K562 (cell line): ENCODE results near the gene REEP6. TPM values are rescaled to one million over a fixed set of nuclear protein-coding genes. Genes with fewer than 3 reads are reported as not detected.

ENCODE experiments used
- ATAC-seq: fragments of 200-7000 bp; cut with Tn5 transposase; 3 replicates; pipeline ENCODE4 v1.9.1; 2020; ENCODE audit warnings: moderate library complexity
- BruUV-seq: library from RNA; stranded (reverse); fragments of 400-500 nt; replicated peaks from 2 replicates; lab custom pipeline; 2021; lab: Mats Ljungman, UMichigan
- CTCF ChIA-PET: fragments of 300-600 bp; formaldehyde crosslinking; extraction: SDS; loops from one replicate; lab custom pipeline; 2021; ENCODE audit warnings: low intra/inter-chr PET ratio; lab: Yijun Ruan, JAX
- POLR2A ChIA-PET: fragments of 300-600, 350-650 bp; sonication (Branson Sonifier 250); formaldehyde crosslinking; extraction: SDS; loops from one replicate; lab custom pipeline; 2021; ENCODE audit warnings: antibody characterized with exemption, inconsistent platforms; lab: Yijun Ruan, JAX
- DNase-seq, 4 experiments: peaks; one replicate each; pipeline versions ENCODE4 v3.0.0 to v3.0.0-alpha.2; 2011 to 2018; ENCODE audit warnings: low spot score in 3 of 4, mixed read lengths in 3 of 4; ENCODE audit errors: extremely low read depth in 1 of 4
- FAIRE-seq: peaks from 2 replicates; lab custom pipeline; 2011; peaks lifted over from hg19 to GRCh38; lab: Jason Lieb, UNC
- H2AFZ ChIP-seq: 2 replicates; pipeline ENCODE4 v1.6.0; 2011; ENCODE audit warnings: low read depth, low read length, control low read depth, inconsistent platforms
- H3K27ac ChIP-seq: fragments of 200-600 bp; 3 replicates; pipeline ENCODE4 v1.8.0; 2011; ENCODE audit warnings: low read depth, mild to moderate bottlenecking, control low read depth, inconsistent platforms, low read length, moderate library complexity, mixed read lengths; ENCODE audit errors: extremely low read depth
- H3K27me3 ChIP-seq, 2 experiments: fragments of 300-600 bp in 1 of 2; 2 replicates in 1 of 2; 3 replicates in 1 of 2; pipeline versions ENCODE4 v1.6.0 to v1.8.0; 2011; ENCODE audit warnings: inconsistent platforms in 2 of 2, low read length in 2 of 2, mild to moderate bottlenecking in 1 of 2, mixed read lengths in 1 of 2, moderate library complexity in 1 of 2; ENCODE audit not compliant: control insufficient read depth in 2 of 2, insufficient read depth in 2 of 2
- H3K36me3 ChIP-seq: fragments of 300-600 bp; 3 replicates; pipeline ENCODE4 v1.8.0; 2011; ENCODE audit warnings: mild to moderate bottlenecking, low read length, inconsistent platforms; ENCODE audit not compliant: control insufficient read depth, insufficient read depth
- H3K4me1 ChIP-seq, 2 experiments: fragments of 200-600 bp in 1 of 2; replicated peaks in 1 of 2; 2 replicates in 1 of 2; 3 replicates in 1 of 2; pipeline versions ENCODE4 v1.5.1 to v1.8.0; 2011; ENCODE audit warnings: inconsistent platforms in 2 of 2, low read length in 2 of 2, mild to moderate bottlenecking in 1 of 2, mixed read lengths in 1 of 2, moderate library complexity in 1 of 2; ENCODE audit not compliant: control insufficient read depth in 2 of 2, insufficient read depth in 2 of 2
- H3K4me2 ChIP-seq: 2 replicates; pipeline ENCODE4 v1.6.1; 2011; ENCODE audit warnings: low read length, control low read depth, inconsistent platforms, mixed read lengths; ENCODE audit not compliant: insufficient read depth
- H3K4me3 ChIP-seq: fragments of 200-600 bp; sonication (generic), shearing (Covaris generic); 2 replicates; pipeline ENCODE4 v1.5.1; 2016; ENCODE audit warnings: control low read depth, inconsistent platforms
- H3K79me2 ChIP-seq: fragments of 200-600 bp; 3 replicates; pipeline ENCODE4 v1.8.0; 2011; ENCODE audit warnings: low read length, inconsistent platforms; ENCODE audit not compliant: control insufficient read depth, insufficient read depth
- H3K9ac ChIP-seq, 2 experiments: 2 replicates each; pipeline versions ENCODE4 v1.6.0 to v1.6.1; 2011; ENCODE audit warnings: low read depth in 2 of 2, low read length in 2 of 2, control low read depth in 1 of 2, inconsistent platforms in 1 of 2, mild to moderate bottlenecking in 1 of 2, mixed read lengths in 1 of 2; ENCODE audit not compliant: insufficient read depth in 1 of 2
- H3K9me1 ChIP-seq: one replicate; pipeline ENCODE4 v1.6.0; 2011; ENCODE audit warnings: inconsistent platforms, mild to moderate bottlenecking, low read length, moderate library complexity; ENCODE audit not compliant: control insufficient read depth, insufficient read depth
- H3K9me3 ChIP-seq: replicated peaks from 2 replicates; pipeline ENCODE4 v1.5.1; 2011; ENCODE audit warnings: low read depth, low read length, inconsistent platforms; ENCODE audit not compliant: control insufficient read depth, insufficient read depth
- H4K20me1 ChIP-seq: replicated peaks from 2 replicates; pipeline ENCODE4 v1.6.1; 2011; ENCODE audit warnings: low read length, inconsistent platforms, mixed read lengths; ENCODE audit not compliant: control insufficient read depth, insufficient read depth
- BRF1 ChIP-seq: IDR thresholded peaks from 3 replicates; pipeline ENCODE4 v1.6.1; 2011; ENCODE audit warnings: borderline replicate concordance, mild to moderate bottlenecking; ENCODE audit not compliant: insufficient read length; ENCODE audit errors: extremely low read depth
- ETV5 ChIP-seq: sonication (generic); formaldehyde crosslinking; IDR thresholded peaks from 2 replicates; pipeline ENCODE4 v1.4.0; 2020; ENCODE audit warnings: low read depth, mild to moderate bottlenecking, missing genetic modification reagents
- GATA2 ChIP-seq: sonication (generic); formaldehyde crosslinking; IDR thresholded peaks from 2 replicates; pipeline ENCODE4 v1.4.0; 2020; ENCODE audit warnings: mild to moderate bottlenecking, missing genetic modification reagents
- MAFF ChIP-seq: IDR thresholded peaks from 2 replicates; pipeline ENCODE4 v1.6.1; 2012; ENCODE audit warnings: low read length, improper control_type of control experiment
- NR2C1 ChIP-seq, 2 experiments: fragments of 450-650 bp; IDR thresholded peaks; 2 replicates each; pipeline ENCODE4 v1.6.1; 2017; ENCODE audit warnings: mild to moderate bottlenecking in 2 of 2, antibody characterized with exemption in 1 of 2, inconsistent platforms in 1 of 2, missing compliant biosample characterization in 1 of 2, missing genetic modification characterization in 1 of 2
- POLR2AphosphoS2 ChIP-seq: IDR thresholded peaks from 2 replicates; pipeline ENCODE4 v1.6.1; 2012; ENCODE audit warnings: low read length, improper control_type of control experiment
- RAD21 ChIP-seq, 2 experiments: fragments of 250-450 bp in 1 of 2; fragments of 450-650 bp in 1 of 2; sonication (Bioruptor Pico) in 1 of 2; formaldehyde crosslinking in 1 of 2; IDR thresholded peaks in 1 of 2; conservative IDR thresholded peaks in 1 of 2; 2 replicates each; pipeline versions ENCODE4 v1.4.0 to v1.8.0; 2020 to 2022; ENCODE audit warnings: mild to moderate bottlenecking in 2 of 2, moderate library complexity in 1 of 2
- RBM34 ChIP-seq: fragments of 200-400 bp; formaldehyde crosslinking; IDR thresholded peaks from 2 replicates; pipeline ENCODE4 v1.6.1; 2018; ENCODE audit warnings: low read length, borderline replicate concordance; ENCODE audit not compliant: insufficient read depth
- SREBF1 ChIP-seq: fragments of 150-350 bp; IDR thresholded peaks from 2 replicates; pipeline ENCODE4 v1.6.1; 2014; ENCODE audit warnings: antibody characterized with exemption, low read depth, low read length, borderline replicate concordance
- SRSF7 ChIP-seq: fragments of 200-400 bp; formaldehyde crosslinking; optimal IDR thresholded peaks from 2 replicates; pipeline ENCODE3; 2017; ENCODE audit warnings: mild to moderate bottlenecking, low read depth, low read length
- TAF7 ChIP-seq: fragments of 450-650 bp; IDR thresholded peaks from 2 replicates; pipeline ENCODE4 v1.6.1; 2016; ENCODE audit warnings: missing genetic modification characterization, missing compliant biosample characterization
- WHSC1 ChIP-seq: IDR thresholded peaks from one replicate; pipeline ENCODE4 v1.6.1; 2012; ENCODE audit warnings: low read length, control low read depth, inconsistent platforms
- ZNF121 ChIP-seq: sonication (generic); formaldehyde crosslinking; conservative IDR thresholded peaks from 2 replicates; pipeline ENCODE4 v1.8.0; 2022; ENCODE audit warnings: missing genetic modification reagents
- WGBS: fragments of 100-300 bp; shearing (Covaris generic); methylation state at CpG from one replicate; pipeline ENCODE4 v1.1.6; 2016; ENCODE audit warnings: low coverage, mixed read lengths; ENCODE audit not compliant: insufficient coverage; ENCODE audit errors: missing lambda C conversion rate; 5-methylcytosine and 5-hydroxymethylcytosine counted together
- in situ Hi-C: fragments of 300-500 bp; cut with MboI; formaldehyde crosslinking; loops from 4 replicates; pipeline ENCODE4 v1.15.0; 2018; ENCODE audit warnings: inconsistent platforms, mixed read lengths
- intact Hi-C: fragments of 100-400 bp; cut with micrococcal nuclease; formaldehyde crosslinking; loops from 2 replicates; pipeline ENCODE4 v1.14.2; 2022
- polyA plus RNA-seq, 8 experiments: library from polyadenylated mRNA; depleted of rRNA in 4 of 8; stranded (reverse) in 5 of 8; unstranded in 3 of 8; fragments of >200 nt; fragmentation: Nextera tagmentation in 2 of 8; fragmentation: Illumina TruSeq in 1 of 8; extraction: Ambion mirVana in 2 of 8; extraction: Trizol in 1 of 8; gene quantifications; 2 replicates each; pipeline versions ENCODE4 v1.2.1 to v1.2.3, GENCODE V29; 2011 to 2014; ENCODE audit warnings: inconsistent platforms in 1 of 8, missing spikeins in 1 of 8
- total RNA-seq, 7 experiments: library from RNA; depleted of rRNA in 6 of 7; stranded (reverse); fragments of >200 nt in 6 of 7; fragmentation: Illumina TruSeq in 2 of 7; extraction: Trizol in 2 of 7; gene quantifications; 2 replicates each; pipeline versions ENCODE4 v1.2.1 to v1.2.3, GENCODE V29; 2011 to 2021; ENCODE audit warnings: low replicate concordance in 1 of 7
- TF ChIP-seq, protein P1 (sequence below): fragments of 250-450 bp; sonication (Bioruptor Pico); IDR thresholded peaks from 2 replicates; pipeline ENCODE4 v1.8.0; 2022; ENCODE audit warnings: moderate library complexity, mild to moderate bottlenecking, inconsistent platforms
- TF ChIP-seq, protein P2 (sequence below): sonication (generic); formaldehyde crosslinking; IDR thresholded peaks from 2 replicates; pipeline ENCODE4 v1.9.0; 2022; ENCODE audit warnings: mild to moderate bottlenecking, missing genetic modification reagents
- TF ChIP-seq, protein P3 (sequence below): fragments of 450-650 bp; IDR thresholded peaks from 2 replicates; pipeline ENCODE4 v1.7.0; 2016; ENCODE audit warnings: borderline replicate concordance
- TF ChIP-seq, protein P4 (sequence below): IDR thresholded peaks from 3 replicates; pipeline ENCODE4 v1.6.1; 2011; ENCODE audit warnings: borderline replicate concordance, mild to moderate bottlenecking, moderate library complexity; ENCODE audit not compliant: insufficient read length; ENCODE audit errors: extremely low read depth

REEP6 gene
- total and polyA plus RNA-seq, 9 of the 15 experiments (the other 6 are each of a cell fraction or from before 2014, with no cell fraction given), result 1.2 to 64.2 (median 12.7) TPM

DNA sequence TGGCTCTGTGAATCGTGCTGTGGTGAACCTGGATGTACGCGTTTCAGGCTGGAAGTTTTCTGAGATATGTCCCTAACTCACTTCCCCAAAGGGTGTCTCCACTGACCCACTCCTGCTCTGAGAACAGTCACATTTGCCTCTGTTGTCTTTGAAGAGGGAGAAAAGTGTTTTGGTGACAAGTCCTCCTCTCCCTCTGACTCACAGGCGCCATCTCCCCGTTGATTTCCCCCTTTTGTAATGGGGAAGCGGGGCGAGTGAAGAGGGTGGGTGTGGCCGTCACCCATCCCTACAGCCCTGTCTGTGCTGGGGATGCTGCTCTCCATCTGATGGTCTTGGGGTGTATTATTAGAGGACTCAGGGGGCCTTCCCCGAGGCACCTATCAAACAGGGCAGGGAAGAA, 31.5 kb upstream of the REEP6 start:
- POLR2A ChIA-PET, result interaction anchor here (1.3 kb wide), 1 partner anchor 12 kb away, joined by 7 read pairs; no protein-coding TSS in a partner anchor
- 30% methylated on average over 9 of the region's 9 CpGs for WGBS
- Histone ChIP-seq H3K9ac (no peak overlapping the region), H3K27me3 (no peaks in the 10 kb centered on the region), H3K4me3 (no peak overlapping the region), H2AFZ (no peak overlapping the region), H3K36me3 (peaks cover 6% of the 10 kb centered on the region; the same call in 1 of the 3 replicates), H3K27ac (no peak overlapping the region), H3K9me1 (peaks cover 7% of the 10 kb centered on the region), H3K79me2 (no peaks in the 10 kb centered on the region), H3K4me2 (no peak overlapping the region), H3K9me3 (no peaks in the 10 kb centered on the region), H4K20me1 (peaks cover 25% of the 10 kb centered on the region), H3K4me1 (peaks cover 5 to 55% of the 10 kb centered on the region in 2 experiments; a peak in 4 of 5 replicates)
- FAIRE-seq, result no peak
- no peak for ATAC-seq
- intact Hi-C loops, result loop anchor here (5.0 kb wide), 1 partner anchor 53 kb away; the partner anchor contains the start of gene ADAMTSL5
- no peak for DNase-seq
- BruUV-seq, result TSS peak; percentile 45
- in situ Hi-C loops, result loop anchor here (5.0 kb wide), 1 partner anchor 48 kb away; no protein-coding TSS in a partner anchor
- CTCF ChIA-PET, result no interaction called here
- TF ChIP-seq POLR2AphosphoS2 (peak; percentile 77; the same call in 1 of the 2 replicates), RAD21 (CRISPR knock-in tag; conservative IDR thresholded peaks at IDR 0.05 in 1 of 2, IDR thresholded peaks at IDR 0.05 in 1 of 2) (peak in 1 of 2 experiments; percentile 18; a peak in 1 of 4 replicates), RBM34 (no peak), ETV5 (no peak), NR2C1 (IDR thresholded peaks at IDR 0.05) (no peak), NR2C1 (tag; IDR thresholded peaks at IDR 0.05) (no peak), MAFF (no peak), TAF7 (tag) (no peak), WHSC1 (no peak), GATA2 (CRISPR knock-in tag) (no peak), BRF1 (no peak), SRSF7 (no peak), SREBF1 (no peak), ZNF121 (CRISPR knock-in tag) (no peak)
- TF ChIP-seq, protein P1, sequence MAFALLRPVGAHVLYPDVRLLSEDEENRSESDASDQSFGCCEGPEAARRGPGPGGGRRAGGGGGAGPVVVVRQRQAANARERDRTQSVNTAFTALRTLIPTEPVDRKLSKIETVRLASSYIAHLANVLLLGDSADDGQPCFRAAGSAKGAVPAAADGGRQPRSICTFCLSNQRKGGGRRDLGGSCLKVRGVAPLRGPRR (CRISPR knock-in tag), result no peak
- TF ChIP-seq, protein P2, sequence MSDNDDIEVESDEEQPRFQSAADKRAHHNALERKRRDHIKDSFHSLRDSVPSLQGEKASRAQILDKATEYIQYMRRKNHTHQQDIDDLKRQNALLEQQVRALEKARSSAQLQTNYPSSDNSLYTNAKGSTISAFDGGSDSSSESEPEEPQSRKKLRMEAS (CRISPR knock-in tag), result no peak
- TF ChIP-seq, protein P3, sequence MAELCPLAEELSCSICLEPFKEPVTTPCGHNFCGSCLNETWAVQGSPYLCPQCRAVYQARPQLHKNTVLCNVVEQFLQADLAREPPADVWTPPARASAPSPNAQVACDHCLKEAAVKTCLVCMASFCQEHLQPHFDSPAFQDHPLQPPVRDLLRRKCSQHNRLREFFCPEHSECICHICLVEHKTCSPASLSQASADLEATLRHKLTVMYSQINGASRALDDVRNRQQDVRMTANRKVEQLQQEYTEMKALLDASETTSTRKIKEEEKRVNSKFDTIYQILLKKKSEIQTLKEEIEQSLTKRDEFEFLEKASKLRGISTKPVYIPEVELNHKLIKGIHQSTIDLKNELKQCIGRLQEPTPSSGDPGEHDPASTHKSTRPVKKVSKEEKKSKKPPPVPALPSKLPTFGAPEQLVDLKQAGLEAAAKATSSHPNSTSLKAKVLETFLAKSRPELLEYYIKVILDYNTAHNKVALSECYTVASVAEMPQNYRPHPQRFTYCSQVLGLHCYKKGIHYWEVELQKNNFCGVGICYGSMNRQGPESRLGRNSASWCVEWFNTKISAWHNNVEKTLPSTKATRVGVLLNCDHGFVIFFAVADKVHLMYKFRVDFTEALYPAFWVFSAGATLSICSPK, result no peak
- TF ChIP-seq, protein P4, sequence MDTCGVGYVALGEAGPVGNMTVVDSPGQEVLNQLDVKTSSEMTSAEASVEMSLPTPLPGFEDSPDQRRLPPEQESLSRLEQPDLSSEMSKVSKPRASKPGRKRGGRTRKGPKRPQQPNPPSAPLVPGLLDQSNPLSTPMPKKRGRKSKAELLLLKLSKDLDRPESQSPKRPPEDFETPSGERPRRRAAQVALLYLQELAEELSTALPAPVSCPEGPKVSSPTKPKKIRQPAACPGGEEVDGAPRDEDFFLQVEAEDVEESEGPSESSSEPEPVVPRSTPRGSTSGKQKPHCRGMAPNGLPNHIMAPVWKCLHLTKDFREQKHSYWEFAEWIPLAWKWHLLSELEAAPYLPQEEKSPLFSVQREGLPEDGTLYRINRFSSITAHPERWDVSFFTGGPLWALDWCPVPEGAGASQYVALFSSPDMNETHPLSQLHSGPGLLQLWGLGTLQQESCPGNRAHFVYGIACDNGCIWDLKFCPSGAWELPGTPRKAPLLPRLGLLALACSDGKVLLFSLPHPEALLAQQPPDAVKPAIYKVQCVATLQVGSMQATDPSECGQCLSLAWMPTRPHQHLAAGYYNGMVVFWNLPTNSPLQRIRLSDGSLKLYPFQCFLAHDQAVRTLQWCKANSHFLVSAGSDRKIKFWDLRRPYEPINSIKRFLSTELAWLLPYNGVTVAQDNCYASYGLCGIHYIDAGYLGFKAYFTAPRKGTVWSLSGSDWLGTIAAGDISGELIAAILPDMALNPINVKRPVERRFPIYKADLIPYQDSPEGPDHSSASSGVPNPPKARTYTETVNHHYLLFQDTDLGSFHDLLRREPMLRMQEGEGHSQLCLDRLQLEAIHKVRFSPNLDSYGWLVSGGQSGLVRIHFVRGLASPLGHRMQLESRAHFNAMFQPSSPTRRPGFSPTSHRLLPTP, result no peak
